Nephron progenitor cell (in vitro differentiated cells): ENCODE data around the gene RBM7.

ENCODE experiments used
- DNase-seq: peaks from one replicate; pipeline ENCODE4 v3.0.0; 2021
- H3K27ac Mint-ChIP-seq: 2 replicates; pipeline ENCODE4 v1.8.0; 2021; ENCODE audit warnings: mild to moderate bottlenecking, moderate library complexity, mixed read lengths
- H3K27me3 Mint-ChIP-seq: 2 replicates; pipeline ENCODE4 v1.8.0; 2021; ENCODE audit warnings: mild to moderate bottlenecking, low read depth, mixed read lengths; ENCODE audit not compliant: poor library complexity
- H3K36me3 Mint-ChIP-seq: 2 replicates; pipeline ENCODE4 v1.8.0; 2021; ENCODE audit warnings: low read depth, mixed read lengths
- H3K4me1 Mint-ChIP-seq: 2 replicates; pipeline ENCODE4 v1.8.0; 2021; ENCODE audit warnings: mixed read lengths
- H3K4me3 Mint-ChIP-seq: 2 replicates; pipeline ENCODE4 v1.8.0; 2021; ENCODE audit warnings: mild to moderate bottlenecking, moderate library complexity, mixed read lengths
- H3K9me3 Mint-ChIP-seq: 2 replicates; pipeline ENCODE4 v1.8.0; 2021; ENCODE audit warnings: mild to moderate bottlenecking, moderate library complexity, mixed read lengths
- TF ChIP-seq, protein P1 (sequence below): fragments of 200-600 bp; sonication (generic); IDR thresholded peaks from 2 replicates; pipeline ENCODE4 v1.5.0; 2021; ENCODE audit warnings: antibody characterized with exemption

The RBM7 gene

DNA sequence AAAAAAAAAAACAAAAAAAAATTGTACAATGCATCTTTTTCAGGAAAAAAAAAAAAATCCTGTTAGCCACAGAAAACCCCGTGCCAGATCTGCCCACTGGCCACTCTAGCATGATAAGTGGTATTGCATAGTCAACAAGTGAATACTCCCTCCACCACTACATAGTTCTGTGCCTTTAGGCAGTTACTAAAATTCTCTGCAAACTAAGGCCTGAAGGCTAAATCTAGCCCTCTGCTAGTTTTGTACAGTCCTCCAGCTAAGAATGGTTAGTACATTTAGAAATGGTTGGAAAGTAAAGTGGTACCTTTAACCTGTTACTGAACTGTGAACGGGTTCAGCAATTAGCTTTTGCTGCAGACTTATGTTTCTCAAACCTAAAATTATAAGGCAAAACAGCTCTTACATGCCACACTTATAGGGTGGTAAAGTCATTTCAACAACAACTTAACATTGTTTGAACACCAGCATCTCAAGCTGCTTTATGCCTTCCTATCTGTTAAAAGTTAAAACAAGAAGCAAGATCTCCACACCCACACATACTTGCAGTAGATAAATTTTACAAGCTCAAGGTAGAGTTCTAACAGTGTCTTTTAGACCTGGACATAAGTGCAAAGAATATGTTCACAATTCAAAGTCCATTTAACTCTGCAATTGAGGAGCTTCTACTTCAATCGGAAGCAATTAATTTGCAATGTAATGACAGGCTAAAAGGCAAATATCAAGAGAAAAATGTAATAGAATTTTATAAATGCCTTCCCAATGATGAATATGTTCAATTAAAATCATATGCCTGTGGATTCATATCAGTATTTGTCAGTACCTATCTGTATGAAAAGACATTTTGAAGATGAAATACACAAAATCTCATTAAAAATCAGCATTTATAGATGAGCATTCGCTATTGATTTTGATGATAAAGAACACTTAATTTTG lies 7.5 kb upstream of the RBM7 start:
- H3K27me3 Mint-ChIP-seq = no peaks in the 10 kb centered on the region
- no peak for DNase-seq

DNA sequence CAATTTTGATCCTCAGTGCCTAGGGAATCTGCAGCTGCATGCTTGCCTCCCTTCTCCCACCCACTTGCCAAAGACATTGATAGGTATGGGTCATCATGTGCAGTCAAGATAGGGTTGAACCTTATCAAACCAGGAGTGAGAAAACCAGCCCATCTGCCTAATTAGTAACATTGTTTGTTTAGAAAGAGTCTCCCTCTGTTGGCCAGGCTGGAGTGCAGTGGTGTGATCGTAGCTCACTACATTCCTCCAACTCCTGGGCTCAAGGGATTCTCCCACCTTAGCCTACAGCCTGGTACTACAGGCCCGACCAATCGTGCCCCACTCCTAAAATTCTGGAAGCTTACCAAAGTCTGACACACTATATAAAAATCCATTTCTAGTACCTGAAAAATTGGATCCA lies 4.7 kb upstream of the RBM7 start:
- no peak overlapping the region for H3K27ac Mint-ChIP-seq
- H3K36me3 Mint-ChIP-seq = no peaks in the 10 kb centered on the region
- no peak overlapping the region for H3K4me3 Mint-ChIP-seq
- no peaks in the 10 kb centered on the region for H3K27me3 Mint-ChIP-seq
- peaks cover 27% of the 10 kb centered on the region for H3K4me1 Mint-ChIP-seq
- no peak for DNase-seq
- TF ChIP-seq, protein P1, sequence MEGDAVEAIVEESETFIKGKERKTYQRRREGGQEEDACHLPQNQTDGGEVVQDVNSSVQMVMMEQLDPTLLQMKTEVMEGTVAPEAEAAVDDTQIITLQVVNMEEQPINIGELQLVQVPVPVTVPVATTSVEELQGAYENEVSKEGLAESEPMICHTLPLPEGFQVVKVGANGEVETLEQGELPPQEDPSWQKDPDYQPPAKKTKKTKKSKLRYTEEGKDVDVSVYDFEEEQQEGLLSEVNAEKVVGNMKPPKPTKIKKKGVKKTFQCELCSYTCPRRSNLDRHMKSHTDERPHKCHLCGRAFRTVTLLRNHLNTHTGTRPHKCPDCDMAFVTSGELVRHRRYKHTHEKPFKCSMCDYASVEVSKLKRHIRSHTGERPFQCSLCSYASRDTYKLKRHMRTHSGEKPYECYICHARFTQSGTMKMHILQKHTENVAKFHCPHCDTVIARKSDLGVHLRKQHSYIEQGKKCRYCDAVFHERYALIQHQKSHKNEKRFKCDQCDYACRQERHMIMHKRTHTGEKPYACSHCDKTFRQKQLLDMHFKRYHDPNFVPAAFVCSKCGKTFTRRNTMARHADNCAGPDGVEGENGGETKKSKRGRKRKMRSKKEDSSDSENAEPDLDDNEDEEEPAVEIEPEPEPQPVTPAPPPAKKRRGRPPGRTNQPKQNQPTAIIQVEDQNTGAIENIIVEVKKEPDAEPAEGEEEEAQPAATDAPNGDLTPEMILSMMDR = no peak
- H3K9me3 Mint-ChIP-seq = no peaks in the 10 kb centered on the region

More for the DNA sequence above, 7.5 kb upstream of the RBM7 start:
- TF ChIP-seq, protein P1 = no peak
- Mint-ChIP-seq H3K27ac (no peak overlapping the region), H3K9me3 (no peaks in the 10 kb centered on the region), H3K4me1 (peaks cover 7% of the 10 kb centered on the region), H3K4me3 (no peak overlapping the region), H3K36me3 (no peaks in the 10 kb centered on the region)

DNA sequence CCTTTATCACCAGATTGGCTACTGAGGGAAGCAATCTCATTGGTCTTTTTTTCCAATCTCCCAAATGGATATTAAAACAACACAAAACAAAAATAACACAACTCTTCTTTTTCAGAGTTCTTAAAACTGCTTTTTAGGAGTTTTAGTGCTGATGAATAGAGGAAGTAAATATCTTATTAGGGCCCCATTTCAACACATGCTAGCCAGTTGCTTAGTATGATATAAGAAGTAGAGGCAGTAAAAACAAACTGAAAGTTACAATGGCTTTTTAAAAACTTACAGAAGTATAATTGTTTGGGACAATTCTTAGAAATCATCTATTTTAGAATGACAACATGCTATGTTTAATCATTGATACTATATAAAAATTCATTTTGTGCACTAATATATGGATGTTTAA lies 3.5 kb upstream of the RBM7 start:
- Mint-ChIP-seq H3K9me3 (no peaks in the 10 kb centered on the region), H3K27ac (no peak overlapping the region)

DNA sequence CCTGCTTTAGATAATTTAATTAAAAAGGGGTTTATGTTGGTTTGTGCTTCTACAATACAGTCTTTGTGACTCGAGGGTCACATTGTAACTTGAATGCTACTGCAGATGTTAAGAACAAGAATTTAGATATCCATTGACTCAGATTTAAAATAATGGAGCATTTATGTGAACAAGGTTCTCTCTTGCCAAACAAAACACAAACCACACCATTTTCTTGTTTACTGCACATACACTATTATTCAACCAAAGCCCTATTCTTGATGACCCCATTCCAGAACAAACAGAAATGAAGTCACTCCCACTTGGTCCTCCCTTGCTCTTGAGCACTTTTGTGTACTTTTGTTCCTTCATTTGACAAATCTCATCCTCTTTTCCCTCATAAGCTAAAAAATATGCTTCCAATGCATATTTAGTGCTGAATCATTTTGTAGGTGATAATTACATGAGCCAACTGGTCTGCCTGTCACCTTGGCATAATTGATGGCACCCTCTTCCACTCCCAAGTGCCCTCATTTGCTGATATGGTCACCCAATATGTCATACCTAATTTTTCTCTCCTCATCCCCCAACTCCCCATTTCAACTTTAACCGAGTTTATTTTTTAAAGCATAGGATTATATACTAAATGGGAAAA lies 3.0 kb upstream of the RBM7 start:
- Mint-ChIP-seq H3K27ac (no peak overlapping the region), H3K4me3 (no peak overlapping the region), H3K9me3 (no peaks in the 10 kb centered on the region), H3K27me3 (no peaks in the 10 kb centered on the region), H3K4me1 (peaks cover 32% of the 10 kb centered on the region), H3K36me3 (peaks cover 6% of the 10 kb centered on the region)
- TF ChIP-seq, protein P1 = no peak
- DNase-seq = no peak

More for the DNA sequence above, 3.5 kb upstream of the RBM7 start:
- TF ChIP-seq, protein P1 = no peak
- Mint-ChIP-seq H3K4me1 (peaks cover 28% of the 10 kb centered on the region), H3K36me3 (peaks cover 2% of the 10 kb centered on the region), H3K27me3 (no peaks in the 10 kb centered on the region), H3K4me3 (no peak overlapping the region)
- DNase-seq = no peak

DNA sequence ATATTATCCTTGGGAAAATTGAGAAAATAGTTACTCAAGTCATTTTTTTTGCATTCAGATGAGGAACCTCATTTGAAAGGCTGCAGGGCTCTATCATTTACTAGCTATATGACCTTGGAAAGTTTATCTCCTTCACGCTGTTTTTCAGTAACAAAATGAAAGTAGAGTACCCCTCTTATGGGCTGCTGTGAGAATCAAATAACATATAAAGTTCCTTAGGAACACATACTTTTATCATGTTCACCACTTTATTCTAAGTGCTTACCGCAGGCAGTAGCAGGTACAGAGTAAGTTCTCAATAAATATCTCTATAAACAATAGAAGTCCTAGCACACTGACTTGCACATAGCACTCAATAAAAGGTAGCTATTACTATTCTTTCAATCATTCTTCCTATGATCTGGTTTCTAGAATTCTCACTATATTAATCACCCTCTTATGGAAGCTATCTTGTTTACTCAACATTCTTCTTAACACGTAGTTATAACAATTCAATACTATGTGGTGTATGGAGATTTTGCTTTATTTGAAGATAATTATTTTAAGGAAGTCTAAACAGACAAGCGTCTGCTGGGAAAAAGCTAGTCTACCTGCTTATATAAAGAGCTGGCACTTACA lies 2.1 kb upstream of the RBM7 start:
- Mint-ChIP-seq H3K36me3 (peaks cover 15% of the 10 kb centered on the region), H3K27ac (no peak overlapping the region), H3K9me3 (no peaks in the 10 kb centered on the region), H3K27me3 (no peaks in the 10 kb centered on the region), H3K4me1 (peaks cover 40% of the 10 kb centered on the region), H3K4me3 (peak overlapping the region; percentile 98)
- TF ChIP-seq, protein P1 = no peak
- DNase-seq = no peak
